Hematopoietic multipotent progenitor cell treated with erythropoietin and hydrocortisone succinate and interleukin-3 and kit ligand, for 6 days (in vitro differentiated cells): ENCODE results near the gene IDH3A.

Experiments used
- DNase-seq: peaks from one replicate; pipeline ENCODE4 v3.0.0-alpha.2; 2015

Gene IDH3A

GRCh38 chr15:78168608-78169007 lies 19.4 kb downstream of the IDH3A start:
- DNase-seq = no peak

- DNase-seq = no peak
Measured at GRCh38 chr15:78170848-78171773, 21.9 kb downstream of the IDH3A start.

- no peak for DNase-seq
Measured at GRCh38 chr15:78171864-78172472, 22.8 kb downstream of the IDH3A start.

GRCh38 chr15:78174401-78174800 lies 25.2 kb downstream of the IDH3A start:
- DNase-seq = peak; percentile 32

- no peak for DNase-seq
Measured at GRCh38 chr15:78175330-78175729, 26.2 kb downstream of the IDH3A start.

GRCh38 chr15:78177447-78177873 lies 28.3 kb downstream of the IDH3A start:
- peak; percentile 67 for DNase-seq

GRCh38 chr15:78178064-78178463 lies 28.9 kb downstream of the IDH3A start:
- no peak for DNase-seq

- DNase-seq = no peak
Measured at GRCh38 chr15:78179286-78179840, 30.2 kb downstream of the IDH3A start.

- no peak for DNase-seq
Measured at GRCh38 chr15:78179906-78180305, 30.7 kb downstream of the IDH3A start.

GRCh38 chr15:78182336-78182700 lies 33.2 kb downstream of the IDH3A start:
- DNase-seq = no peak

- no peak for DNase-seq
Measured at GRCh38 chr15:78182821-78183220, 33.7 kb downstream of the IDH3A start.

GRCh38 chr15:78192826-78193594 lies 43.8 kb downstream of the IDH3A start:
- no peak for DNase-seq

- DNase-seq = no peak
Measured at GRCh38 chr15:78193731-78194567, 44.8 kb downstream of the IDH3A start.

GRCh38 chr15:78194568-78194925 lies 45.4 kb downstream of the IDH3A start:
- no peak for DNase-seq

- DNase-seq = peak; percentile 68
Measured at GRCh38 chr15:78195735-78196201, 46.6 kb downstream of the IDH3A start.

GRCh38 chr15:78197632-78198031 lies 48.5 kb downstream of the IDH3A start:
- DNase-seq = no peak

- DNase-seq = no peak
Measured at GRCh38 chr15:78200276-78200930, 51.2 kb downstream of the IDH3A start.

- DNase-seq = no peak
Measured at GRCh38 chr15:78201281-78202190, 52.4 kb downstream of the IDH3A start.

GRCh38 chr15:78203346-78204225 lies 54.4 kb downstream of the IDH3A start:
- peak; percentile 62 for DNase-seq
